Thoracic aorta (tissue), 2 donors: Measurements from ENCODE around the gene KRT13. TPM values are rescaled to one million over a fixed set of nuclear protein-coding genes. Genes with fewer than 3 reads are reported as not detected.

Experiments used
- ATAC-seq: fragments of 150-250 bp; one replicate; pipeline ENCODE4 v1.8.0; 2017; ENCODE audit warnings: low read depth; ENCODE audit not compliant: insufficient number of reproducible peaks, low FRiP score
- DNase-seq: peaks from one replicate; pipeline ENCODE4 v3.0.0-alpha.2; 2020; ENCODE audit warnings: low spot score
- H3K27ac ChIP-seq, 2 donors: fragments of 200-600 bp; sonication (generic); 1 replicate in 1 of 2; 2 replicates in 1 of 2; pipeline ENCODE4 v1.5.1; 2016; ENCODE audit warnings: mild to moderate bottlenecking in 2 of 2, moderate library complexity in 2 of 2
- H3K27me3 ChIP-seq: fragments of 200-600 bp; sonication (generic); replicated peaks from 2 replicates; pipeline ENCODE4 v1.6.0; 2016; ENCODE audit warnings: mild to moderate bottlenecking; ENCODE audit not compliant: insufficient read depth
- H3K36me3 ChIP-seq: fragments of 200-600 bp; sonication (generic); one replicate; pipeline ENCODE4 v1.5.1; 2016
- H3K4me1 ChIP-seq, 2 donors: fragments of 200-600 bp; sonication (generic); 1 replicate in 1 of 2; 2 replicates in 1 of 2; pipeline versions ENCODE4 v1.5.1 to v1.6.0; 2016; ENCODE audit warnings: low read depth in 2 of 2, mild to moderate bottlenecking in 1 of 2; ENCODE audit not compliant: control insufficient read depth in 1 of 2
- H3K4me3 ChIP-seq: fragments of 200-600 bp; sonication (generic); 2 replicates; pipeline ENCODE4 v1.5.1; 2016; ENCODE audit warnings: mild to moderate bottlenecking
- H3K9me3 ChIP-seq: fragments of 200-600 bp; sonication (generic); 2 replicates; pipeline ENCODE4 v1.5.1; 2016
- total RNA-seq, 2 donors: library from RNA; depleted of rRNA; stranded (reverse); fragments of >200 nt; gene quantifications; one replicate each; pipeline versions ENCODE4 v1.1.0 to v1.2.3, GENCODE V29; 2016
- TF ChIP-seq, protein P1 (sequence below): fragments of 200-600 bp; sonication (generic); IDR thresholded peaks from one replicate; pipeline ENCODE4 v1.5.1; 2019; ENCODE audit warnings: antibody characterized with exemption

KRT13 gene
- total RNA-seq, 2 donors from 2014 or later, result 1.4 TPM; not detected in 1

DNA sequence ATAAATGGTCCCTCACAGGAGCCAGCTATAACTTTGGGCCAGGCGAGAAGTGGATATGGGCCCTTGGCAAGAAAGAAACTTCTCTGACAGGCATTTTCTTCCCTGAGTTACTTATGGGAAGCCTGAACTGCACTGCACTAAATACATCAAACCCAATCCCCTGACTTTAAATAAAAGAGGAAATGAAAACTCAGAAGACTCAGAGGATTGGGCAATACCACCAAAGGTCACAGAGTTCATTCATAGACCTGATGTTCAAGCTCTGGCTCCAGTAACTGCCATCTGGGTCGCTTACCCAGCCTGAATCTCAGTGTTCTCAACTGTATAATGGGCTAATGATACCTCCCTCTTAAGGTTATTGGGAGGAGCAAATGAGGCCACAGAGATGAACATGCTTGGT lies 25.3 kb downstream of the KRT13 start:
- no peak overlapping the region for H3K4me3 ChIP-seq
- ATAC-seq (no peak), DNase-seq (no peak)
- TF ChIP-seq, protein P1, sequence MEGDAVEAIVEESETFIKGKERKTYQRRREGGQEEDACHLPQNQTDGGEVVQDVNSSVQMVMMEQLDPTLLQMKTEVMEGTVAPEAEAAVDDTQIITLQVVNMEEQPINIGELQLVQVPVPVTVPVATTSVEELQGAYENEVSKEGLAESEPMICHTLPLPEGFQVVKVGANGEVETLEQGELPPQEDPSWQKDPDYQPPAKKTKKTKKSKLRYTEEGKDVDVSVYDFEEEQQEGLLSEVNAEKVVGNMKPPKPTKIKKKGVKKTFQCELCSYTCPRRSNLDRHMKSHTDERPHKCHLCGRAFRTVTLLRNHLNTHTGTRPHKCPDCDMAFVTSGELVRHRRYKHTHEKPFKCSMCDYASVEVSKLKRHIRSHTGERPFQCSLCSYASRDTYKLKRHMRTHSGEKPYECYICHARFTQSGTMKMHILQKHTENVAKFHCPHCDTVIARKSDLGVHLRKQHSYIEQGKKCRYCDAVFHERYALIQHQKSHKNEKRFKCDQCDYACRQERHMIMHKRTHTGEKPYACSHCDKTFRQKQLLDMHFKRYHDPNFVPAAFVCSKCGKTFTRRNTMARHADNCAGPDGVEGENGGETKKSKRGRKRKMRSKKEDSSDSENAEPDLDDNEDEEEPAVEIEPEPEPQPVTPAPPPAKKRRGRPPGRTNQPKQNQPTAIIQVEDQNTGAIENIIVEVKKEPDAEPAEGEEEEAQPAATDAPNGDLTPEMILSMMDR, result no peak
- H3K27me3 ChIP-seq, result no peaks in the 10 kb centered on the region
- H3K4me1 ChIP-seq, result no peaks in the 10 kb centered on the region
- H3K27ac ChIP-seq, result no peak overlapping the region
- H3K9me3 ChIP-seq, result no peaks in the 10 kb centered on the region
- no peaks in the 10 kb centered on the region for H3K36me3 ChIP-seq

DNA sequence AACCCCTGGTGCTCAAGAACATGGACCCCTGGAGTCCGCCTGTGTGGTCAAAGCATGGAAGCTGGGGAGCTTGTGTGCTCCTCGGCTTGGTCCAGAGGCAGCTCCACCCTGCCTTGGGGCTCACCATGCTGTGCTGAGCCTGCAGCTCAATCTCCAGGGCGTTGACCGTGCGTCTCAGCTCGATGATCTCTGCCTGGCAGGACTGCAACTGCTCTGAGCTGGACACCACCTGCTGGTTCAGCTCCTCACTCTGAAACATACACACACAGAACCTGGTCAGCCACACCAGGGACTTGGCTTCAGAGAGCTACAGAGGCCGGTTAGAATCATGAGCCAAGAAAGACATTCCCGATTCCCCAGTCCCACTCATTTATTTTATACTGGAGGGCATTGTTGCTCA lies 27.2 kb downstream of the KRT13 start:
- H3K27ac ChIP-seq, result no peak overlapping the region
- no peak overlapping the region for H3K4me3 ChIP-seq
- no peak for DNase-seq
- no peaks in the 10 kb centered on the region for H3K4me1 ChIP-seq
- ATAC-seq, result no peak
- H3K36me3 ChIP-seq, result no peaks in the 10 kb centered on the region
- TF ChIP-seq, protein P1, result no peak
- H3K27me3 ChIP-seq, result no peaks in the 10 kb centered on the region
- no peaks in the 10 kb centered on the region for H3K9me3 ChIP-seq

DNA sequence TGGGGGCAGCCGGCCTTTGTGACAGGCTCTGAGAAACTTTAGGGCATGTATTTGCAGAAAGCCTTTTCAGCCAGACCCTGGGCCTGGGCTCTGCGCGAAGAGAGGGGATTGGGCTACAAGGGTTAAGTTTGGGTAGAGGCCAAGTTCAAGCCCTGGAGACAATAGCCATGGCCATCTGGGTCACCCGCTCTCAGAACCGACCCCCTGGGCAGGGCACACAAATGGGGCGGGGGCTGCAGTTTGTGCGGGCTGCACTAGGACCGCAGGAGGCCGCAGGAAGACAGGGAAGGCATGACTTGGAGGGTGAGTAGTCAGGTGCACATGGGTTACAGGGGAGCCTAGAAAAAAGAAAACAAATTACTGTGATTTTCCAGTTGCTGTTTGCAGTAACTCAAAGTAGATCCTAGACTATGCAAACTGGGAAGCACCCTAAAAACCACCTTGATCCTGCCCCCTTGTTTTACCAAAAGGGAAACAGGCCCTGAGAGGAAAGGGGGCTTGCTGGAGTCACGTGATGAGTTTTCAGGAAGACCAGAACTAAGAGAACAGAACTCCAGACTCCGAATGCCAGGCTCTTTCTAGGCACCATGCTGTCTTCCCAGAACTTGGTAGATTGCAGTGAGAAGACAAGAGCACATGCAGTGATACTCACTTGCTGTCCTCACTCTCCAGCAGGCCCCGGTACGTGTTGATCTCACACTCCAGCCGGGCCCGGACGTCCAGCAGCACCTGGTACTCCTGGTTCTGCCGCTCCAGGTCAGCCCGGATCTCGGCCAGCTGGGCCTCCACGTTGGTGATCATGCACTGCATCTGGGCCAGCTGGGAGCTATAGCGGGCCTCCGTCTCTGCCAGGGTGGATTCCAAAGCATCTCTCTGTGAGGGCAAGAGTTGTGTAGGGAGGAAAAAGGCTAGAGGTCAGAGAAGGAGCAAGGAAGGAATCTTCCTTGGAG lies 28.3 kb downstream of the KRT13 start:
- TF ChIP-seq, protein P1, result no peak
- H3K9me3 ChIP-seq, result no peaks in the 10 kb centered on the region
- ATAC-seq (no peak), DNase-seq (no peak)
- no peaks in the 10 kb centered on the region for H3K27me3 ChIP-seq
- no peaks in the 10 kb centered on the region for H3K4me1 ChIP-seq
- no peak overlapping the region for H3K27ac ChIP-seq
- no peaks in the 10 kb centered on the region for H3K36me3 ChIP-seq
- H3K4me3 ChIP-seq, result no peak overlapping the region

DNA sequence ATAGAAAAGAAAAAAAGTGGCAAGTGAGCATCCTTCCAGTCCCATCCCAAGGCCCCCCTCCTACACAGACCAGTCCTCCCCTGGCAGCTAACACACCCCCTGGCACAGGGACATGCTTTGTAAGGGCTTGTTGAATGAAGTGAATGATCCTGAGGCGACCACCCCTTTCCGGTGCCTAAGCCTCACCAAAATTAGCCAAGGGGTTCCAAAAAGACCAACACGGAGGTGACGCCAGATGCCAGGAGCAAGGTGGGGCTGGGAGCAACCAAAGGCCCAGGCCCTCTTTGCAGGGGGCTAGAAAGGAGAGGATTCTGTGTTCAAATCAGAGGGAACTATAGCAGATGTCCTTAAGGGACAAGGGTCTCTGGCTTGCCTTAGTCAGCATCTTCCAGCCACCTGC lies 30.0 kb downstream of the KRT13 start:
- Histone ChIP-seq H3K27me3 (no peaks in the 10 kb centered on the region), H3K27ac (no peak overlapping the region), H3K4me3 (no peak overlapping the region), H3K9me3 (no peaks in the 10 kb centered on the region), H3K36me3 (no peaks in the 10 kb centered on the region), H3K4me1 (no peaks in the 10 kb centered on the region)
- TF ChIP-seq, protein P1, result no peak
- ATAC-seq, result no peak
- DNase-seq, result no peak

DNA sequence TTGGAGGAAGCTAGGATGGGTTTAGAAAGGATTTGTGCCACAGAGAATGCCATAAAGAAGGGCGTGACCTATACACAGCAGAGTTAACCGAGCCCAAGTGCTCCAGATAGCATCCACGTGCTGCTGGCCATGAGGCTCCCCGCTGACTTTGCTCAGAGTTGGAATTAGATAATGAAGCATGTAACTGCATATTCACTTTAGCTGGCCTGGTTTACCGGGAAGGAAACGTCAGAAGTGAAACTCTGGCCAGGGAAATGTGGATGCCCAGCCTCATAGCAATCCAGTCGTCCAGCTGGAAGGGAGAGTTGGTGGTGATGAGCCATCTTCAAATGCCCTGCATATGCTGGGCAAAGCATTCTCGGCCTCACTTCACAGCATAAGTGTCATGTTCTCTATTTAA lies 30.5 kb downstream of the KRT13 start:
- Histone ChIP-seq H3K9me3 (no peaks in the 10 kb centered on the region), H3K4me1 (no peaks in the 10 kb centered on the region), H3K27me3 (no peaks in the 10 kb centered on the region), H3K36me3 (no peaks in the 10 kb centered on the region), H3K27ac (no peak overlapping the region), H3K4me3 (no peak overlapping the region)
- ATAC-seq, result no peak
- no peak for DNase-seq
- TF ChIP-seq, protein P1, result no peak
